Measurements from ENCODE around the gene ITGB4.

Gene ITGB4

GRCh38 chr17:75791254-75791653, 70.0 kb downstream of the ITGB4 start:
- H3K4me3 ChIP-seq (ENCODE audit: control insufficient read depth, low read depth, low read length), result no peak overlapping the region
- TF ChIP-seq CTCF (conservative IDR thresholded peaks at IDR 0.05; ENCODE audit: control insufficient read depth, insufficient read depth, low read depth, low read length), result no peak
- no peak for DNase-seq (ENCODE audit: low read depth)

- no peak for TF ChIP-seq CTCF (conservative IDR thresholded peaks at IDR 0.05; ENCODE audit: control insufficient read depth, insufficient read depth, low read depth, low read length)
- no peak overlapping the region for H3K4me3 ChIP-seq (ENCODE audit: control insufficient read depth, low read depth, low read length)
- no peak for DNase-seq (ENCODE audit: low read depth)
Observed at GRCh38 chr17:75793460-75793859, 72.2 kb downstream of the ITGB4 start.

- H3K4me3 ChIP-seq (ENCODE audit: control insufficient read depth, low read depth, low read length), result no peak overlapping the region
- TF ChIP-seq CTCF (conservative IDR thresholded peaks at IDR 0.05; ENCODE audit: control insufficient read depth, insufficient read depth, low read depth, low read length), result no peak
- no peak for DNase-seq (ENCODE audit: low read depth)
Observed at GRCh38 chr17:75795820-75796607, 74.8 kb downstream of the ITGB4 start.

GRCh38 chr17:75799402-75799801, 78.1 kb downstream of the ITGB4 start:
- no peak overlapping the region for H3K4me3 ChIP-seq (ENCODE audit: control insufficient read depth, low read depth, low read length)
- no peak for DNase-seq (ENCODE audit: low read depth)
- TF ChIP-seq CTCF (conservative IDR thresholded peaks at IDR 0.05; ENCODE audit: control insufficient read depth, insufficient read depth, low read depth, low read length), result no peak

- no peak for TF ChIP-seq CTCF (conservative IDR thresholded peaks at IDR 0.05; ENCODE audit: control insufficient read depth, insufficient read depth, low read depth, low read length)
- no peak for DNase-seq (ENCODE audit: low read depth)
- H3K4me3 ChIP-seq (ENCODE audit: control insufficient read depth, low read depth, low read length), result no peak overlapping the region
Observed at GRCh38 chr17:75803883-75804282, 82.6 kb downstream of the ITGB4 start.

- DNase-seq (ENCODE audit: low read depth), result no peak
Observed at GRCh38 chr17:75806822-75807500, 85.7 kb downstream of the ITGB4 start.

More at GRCh38 chr17:75806822-75807500, 85.7 kb downstream of the ITGB4 start:
- no peak overlapping the region for H3K4me3 ChIP-seq (ENCODE audit: control insufficient read depth, low read depth, low read length)
- no peak for TF ChIP-seq CTCF (conservative IDR thresholded peaks at IDR 0.05; ENCODE audit: control insufficient read depth, insufficient read depth, low read depth, low read length)

All from fibroblast of mammary gland (primary cell).